Dermis microvascular lymphatic vessel endothelial cell (primary cell): ENCODE results near the gene NAALAD2. TPM values are rescaled to one million over a fixed set of nuclear protein-coding genes. Genes with fewer than 3 reads are reported as not detected.
"Not testable (repeated sequence)": the region's sequence is repeated elsewhere in the genome, so short reads cannot be mapped to it uniquely, and the experiment has no call there.

Experiments used
- DNase-seq, 2 donors: peaks; one replicate each; pipeline versions ENCODE4 v3.0.0 to v3.0.0-alpha.2; 2010; ENCODE audit warnings: low read depth in 2 of 2
- total RNA-seq: library from RNA; depleted of rRNA; stranded (reverse); fragments of >200 nt; gene quantifications from 2 replicates; pipeline ENCODE4 v1.2.1, GENCODE V29; 2014

Gene NAALAD2
- total RNA-seq, 1 donor from 2014 or later, result 0.26 TPM

DNA sequence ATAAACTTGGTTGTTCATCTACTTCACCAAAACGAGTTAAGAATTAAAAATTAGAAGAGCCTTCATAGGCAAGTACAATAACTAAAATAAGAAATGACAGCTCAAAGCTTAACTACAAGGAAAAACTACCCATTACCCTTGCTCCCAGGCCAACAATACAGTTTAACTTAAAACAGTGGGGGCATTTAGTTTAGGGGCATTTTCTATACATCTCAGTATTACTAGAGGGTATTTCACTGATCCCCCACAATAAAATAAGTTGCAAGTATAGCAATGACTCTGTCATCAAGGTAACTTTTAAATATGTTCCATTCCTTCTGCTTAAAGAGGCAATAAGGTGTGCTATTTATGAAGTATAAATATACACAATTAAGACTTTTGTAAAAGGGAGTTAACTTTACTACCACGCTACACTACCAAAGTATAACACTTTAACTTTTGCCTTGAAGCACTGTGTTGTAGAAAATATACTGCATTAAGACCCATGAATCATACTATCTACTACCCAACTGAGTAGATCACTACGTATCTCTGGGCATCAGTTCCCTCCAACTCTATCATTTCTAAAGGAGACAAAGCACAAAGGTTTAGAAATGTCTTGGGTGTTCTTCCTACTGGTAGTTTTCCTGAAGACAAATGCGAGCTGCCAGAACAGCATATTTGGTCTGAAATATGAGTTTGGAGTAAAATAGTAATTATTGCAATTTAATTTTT lies 58.6 kb downstream of the NAALAD2 start:
- no peak for DNase-seq

DNA sequence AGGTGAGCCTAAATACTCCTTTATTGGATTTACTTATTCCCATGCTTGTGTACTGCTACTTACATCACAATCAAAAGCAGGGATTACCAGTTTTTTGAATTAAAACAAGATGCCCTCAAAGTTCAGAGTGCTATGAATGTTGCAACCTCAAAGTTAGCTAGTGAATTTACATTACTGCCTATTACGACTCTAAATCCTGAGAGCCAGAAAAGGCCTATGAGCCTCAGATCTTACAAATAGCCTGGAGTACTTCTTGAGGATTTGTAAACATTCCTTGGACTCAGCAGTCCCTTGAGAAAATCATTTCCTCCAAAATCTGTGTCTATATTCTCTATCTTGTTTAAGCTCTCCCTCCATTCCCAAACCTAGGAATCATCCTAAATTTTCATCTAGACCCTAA lies 62.9 kb downstream of the NAALAD2 start:
- DNase-seq, result no peak

DNA sequence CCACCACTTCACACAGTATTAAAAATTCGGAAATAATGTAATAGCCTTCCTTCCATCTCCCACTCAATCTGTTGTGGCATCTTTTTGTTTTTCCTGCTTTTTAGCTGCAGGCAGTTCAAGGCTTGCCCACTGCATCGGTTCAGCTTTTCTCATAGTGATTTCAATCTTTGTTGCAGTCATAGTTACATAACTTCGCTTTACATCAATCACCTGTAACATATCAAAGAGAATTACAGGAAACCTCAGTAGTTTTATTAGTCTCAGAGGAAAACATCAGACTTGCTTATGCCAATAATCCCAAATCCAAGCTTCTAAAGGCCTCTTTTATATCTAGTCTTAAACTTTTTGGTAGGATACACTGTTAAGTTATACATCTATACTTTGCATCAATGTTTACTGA lies 67.9 kb downstream of the NAALAD2 start:
- DNase-seq, result no peak

DNA sequence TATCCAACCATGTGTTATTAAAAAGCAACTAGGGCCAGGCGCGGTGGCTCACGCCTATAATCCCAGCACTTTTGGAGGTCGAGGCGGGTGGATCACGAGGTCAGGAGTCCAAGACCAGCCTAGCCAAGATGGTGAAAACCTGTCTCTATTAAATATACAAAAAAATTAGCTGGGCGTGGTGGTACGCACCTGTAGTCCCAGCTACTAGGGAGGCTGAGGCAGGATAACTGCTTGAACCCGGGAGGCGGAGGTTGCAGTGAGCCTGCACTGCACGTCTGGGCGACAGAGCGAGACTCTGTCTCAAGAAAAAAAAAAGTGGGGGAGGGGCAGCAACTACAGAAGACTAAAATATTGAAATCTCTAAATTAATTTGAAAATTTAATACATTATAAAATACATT lies 69.9 kb downstream of the NAALAD2 start:
- DNase-seq, result no peak

DNA sequence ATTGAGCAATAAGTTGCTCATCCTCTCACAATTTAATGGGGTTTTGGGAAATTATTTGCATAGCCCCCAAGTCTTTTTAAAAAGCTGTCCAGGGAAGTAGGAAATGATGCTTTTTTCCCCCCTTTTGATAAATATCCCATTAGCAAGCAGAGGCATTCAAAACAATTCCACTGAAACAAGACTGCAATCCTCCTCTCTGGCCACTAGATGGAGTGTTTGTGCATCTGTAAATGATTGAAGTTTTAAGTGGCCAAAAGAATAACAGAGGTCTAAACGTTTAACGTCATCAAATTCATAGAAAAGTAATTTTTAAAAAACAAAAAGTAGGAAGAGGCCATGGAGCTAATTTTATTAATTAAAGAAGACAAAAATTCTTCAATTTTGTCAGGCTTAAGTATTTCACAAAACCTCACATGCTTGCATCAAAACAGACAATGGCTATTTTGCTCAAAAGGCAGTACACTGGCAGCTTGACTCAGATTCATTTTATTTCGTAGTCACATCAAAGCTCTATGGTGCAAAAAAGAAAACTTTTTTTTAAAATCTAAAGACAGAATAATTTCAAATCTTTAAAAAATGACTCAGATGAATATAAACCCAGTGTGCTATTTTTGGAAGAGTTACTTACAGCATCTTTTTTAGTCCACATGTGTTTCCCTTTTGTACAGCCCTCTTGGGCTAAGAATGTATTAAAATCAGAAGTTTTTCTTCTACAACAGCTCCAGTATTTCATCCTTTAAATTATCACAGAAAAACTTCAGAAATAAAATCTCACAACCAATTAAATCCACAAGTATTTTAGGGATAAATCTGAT lies 70.6 kb downstream of the NAALAD2 start:
- DNase-seq, result peak; percentile 55 to 73

DNA sequence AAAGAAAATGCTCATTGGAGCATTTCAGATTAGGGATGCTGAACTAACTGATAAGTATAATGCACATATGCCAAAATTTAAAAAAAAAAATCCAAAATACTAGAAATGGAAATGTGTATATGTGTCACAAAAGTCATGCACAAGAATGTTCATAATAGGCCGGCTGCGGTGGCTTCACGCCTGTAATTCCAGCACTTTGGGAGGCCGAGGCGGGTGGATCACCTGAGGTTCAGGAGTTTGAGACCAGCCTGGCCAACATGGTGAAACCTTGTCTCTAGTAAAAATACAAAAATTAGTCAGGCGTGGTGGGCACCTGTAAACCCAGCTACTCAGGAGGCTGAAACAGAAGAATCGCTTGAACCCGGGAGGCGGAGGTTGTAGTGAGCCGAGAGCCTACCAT lies 73.5 kb downstream of the NAALAD2 start:
- not testable (repeated sequence) for DNase-seq

DNA sequence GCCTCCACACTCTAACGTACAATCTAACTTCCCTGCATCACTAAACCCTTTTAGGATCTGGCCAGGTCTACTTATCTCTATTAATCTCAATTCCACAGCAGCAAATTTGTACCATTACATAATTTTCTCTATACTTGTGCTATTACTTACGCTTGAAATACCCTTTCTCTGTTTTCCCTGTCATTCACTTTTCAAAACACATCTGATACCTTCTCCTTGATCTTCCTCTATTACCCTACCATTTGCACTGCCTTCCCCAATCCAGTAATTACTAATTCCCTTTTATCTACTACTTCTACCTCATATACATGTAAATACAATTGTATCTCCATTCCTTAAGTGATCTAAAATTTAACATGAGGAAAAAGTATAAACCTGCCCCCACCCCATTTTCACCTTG lies 74.4 kb downstream of the NAALAD2 start:
- no peak for DNase-seq

DNA sequence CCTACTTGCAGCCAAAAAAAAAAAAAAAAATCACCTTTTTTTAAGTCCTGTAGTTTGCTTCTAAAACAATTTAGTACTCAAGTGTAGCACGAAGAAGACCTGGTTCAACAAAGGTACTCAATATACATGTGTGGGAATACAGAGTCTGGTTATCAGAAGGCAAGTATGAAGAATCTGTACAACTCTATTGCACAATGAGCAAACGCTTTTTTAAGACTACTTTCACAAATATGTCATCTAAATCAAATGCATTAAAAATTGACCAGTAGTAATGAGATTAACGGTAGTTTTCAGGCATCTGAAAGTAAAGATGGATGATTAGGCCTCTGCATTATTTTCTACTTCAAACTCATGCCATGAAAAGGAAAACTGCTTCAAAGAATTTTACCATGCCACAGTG lies 78.9 kb downstream of the NAALAD2 start:
- no peak for DNase-seq

DNA sequence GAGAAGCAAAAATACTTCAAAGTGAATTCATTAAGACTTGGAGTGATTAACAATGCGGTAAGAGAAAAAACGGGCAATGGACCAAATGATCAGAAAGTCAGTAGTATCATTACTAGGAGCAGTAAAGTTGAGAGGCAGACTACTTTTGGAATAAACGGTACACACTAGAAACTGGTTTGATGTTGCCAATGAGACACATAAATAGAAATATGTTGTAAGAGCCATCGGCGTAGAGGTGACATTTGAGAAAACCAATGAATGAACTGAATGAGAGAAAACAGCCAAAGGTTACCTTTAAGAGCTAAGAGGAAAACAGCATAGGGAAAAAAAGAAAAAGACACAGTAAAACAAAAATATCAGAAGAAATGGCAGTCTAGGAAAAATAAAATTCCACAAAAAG lies 82.1 kb downstream of the NAALAD2 start:
- no peak for DNase-seq

DNA sequence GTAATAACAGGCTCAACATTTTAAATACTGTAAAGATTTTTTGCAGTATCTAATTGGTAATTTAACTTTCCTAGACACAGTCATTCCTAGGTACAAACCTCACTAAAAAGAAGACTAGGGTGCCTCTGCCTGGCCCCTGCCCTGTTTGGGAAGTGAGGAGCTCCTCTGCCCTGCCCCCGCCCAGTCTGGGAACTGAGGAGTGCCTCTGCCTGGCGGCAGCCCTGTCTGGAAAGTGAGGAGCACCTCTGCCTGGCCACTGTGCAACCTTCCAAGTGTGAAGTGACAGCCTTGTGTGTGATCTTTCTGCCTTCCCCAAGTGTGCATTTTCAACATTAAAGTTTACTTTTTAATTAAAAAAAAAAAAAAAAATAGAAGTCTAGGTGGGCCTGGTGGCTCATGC lies 84.1 kb downstream of the NAALAD2 start:
- DNase-seq, result no peak

DNA sequence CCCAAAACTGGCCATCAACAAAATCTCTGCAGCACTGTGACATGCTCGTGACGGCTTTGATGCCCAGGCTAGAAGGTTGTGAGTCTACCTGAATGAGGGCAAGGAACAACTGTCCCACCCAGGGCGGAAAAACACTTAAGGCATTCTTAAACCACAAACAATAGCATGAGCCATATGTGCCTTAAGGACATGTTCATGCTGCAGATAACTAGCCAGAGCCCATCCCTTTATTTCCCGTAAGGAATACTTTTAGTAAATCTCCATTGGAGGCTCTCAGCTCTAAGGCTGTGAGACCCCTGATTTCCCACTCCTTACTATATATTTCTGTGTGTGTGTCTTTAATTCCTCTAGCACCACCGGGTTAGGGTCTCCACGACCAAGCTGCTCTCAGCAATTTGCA lies 85.0 kb downstream of the NAALAD2 start:
- DNase-seq, result no peak

DNA sequence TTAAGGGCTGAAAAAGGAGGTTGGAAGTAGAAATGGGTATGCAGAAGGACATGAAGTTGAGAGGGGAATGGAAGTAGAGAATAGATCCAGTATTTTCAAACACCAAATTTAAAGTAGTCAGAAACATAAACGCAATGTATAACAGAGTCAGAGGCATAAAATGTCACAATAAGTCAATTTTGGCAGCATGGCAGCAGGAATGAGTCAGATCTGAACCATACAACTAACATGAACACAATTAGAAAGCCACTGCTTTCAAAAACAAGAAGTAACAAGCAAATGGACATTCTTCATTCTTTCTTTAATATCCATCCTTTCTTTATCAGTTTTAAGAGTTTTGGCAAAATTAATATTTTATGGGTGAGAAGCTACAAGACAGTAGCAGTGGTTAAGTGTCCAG lies 85.9 kb downstream of the NAALAD2 start:
- DNase-seq, result peak in 1 of 2 donors; percentile 33

DNA sequence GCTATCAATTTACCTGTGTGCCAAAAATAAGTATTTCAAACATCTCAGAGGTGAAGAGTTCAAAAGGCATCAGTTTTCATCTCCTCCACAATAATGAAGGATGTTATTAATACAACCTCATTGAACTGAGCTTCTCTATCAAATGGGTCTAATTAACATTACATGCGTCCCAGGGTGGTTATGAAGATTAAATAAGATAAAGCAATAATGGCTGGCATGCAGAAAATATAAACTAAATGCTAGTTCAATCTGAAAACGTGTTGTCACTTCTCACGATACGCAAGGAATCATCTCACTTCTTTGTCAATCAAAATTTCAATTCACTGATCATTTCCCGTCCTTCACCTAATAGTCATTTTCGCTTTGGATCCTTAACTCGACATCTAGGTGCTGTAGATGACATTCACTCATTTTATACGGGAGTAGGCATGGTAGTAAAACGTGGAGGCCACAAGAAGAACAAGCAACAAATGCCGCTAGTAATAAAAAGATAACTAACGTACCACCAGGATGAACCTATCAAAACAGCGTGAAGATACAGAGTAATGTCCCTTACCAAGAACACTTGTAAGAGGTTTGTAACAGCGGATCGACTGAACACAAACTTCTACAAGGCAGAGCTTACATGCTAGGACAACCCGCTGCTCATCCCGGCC lies 87.5 kb downstream of the NAALAD2 start:
- no peak for DNase-seq

DNA sequence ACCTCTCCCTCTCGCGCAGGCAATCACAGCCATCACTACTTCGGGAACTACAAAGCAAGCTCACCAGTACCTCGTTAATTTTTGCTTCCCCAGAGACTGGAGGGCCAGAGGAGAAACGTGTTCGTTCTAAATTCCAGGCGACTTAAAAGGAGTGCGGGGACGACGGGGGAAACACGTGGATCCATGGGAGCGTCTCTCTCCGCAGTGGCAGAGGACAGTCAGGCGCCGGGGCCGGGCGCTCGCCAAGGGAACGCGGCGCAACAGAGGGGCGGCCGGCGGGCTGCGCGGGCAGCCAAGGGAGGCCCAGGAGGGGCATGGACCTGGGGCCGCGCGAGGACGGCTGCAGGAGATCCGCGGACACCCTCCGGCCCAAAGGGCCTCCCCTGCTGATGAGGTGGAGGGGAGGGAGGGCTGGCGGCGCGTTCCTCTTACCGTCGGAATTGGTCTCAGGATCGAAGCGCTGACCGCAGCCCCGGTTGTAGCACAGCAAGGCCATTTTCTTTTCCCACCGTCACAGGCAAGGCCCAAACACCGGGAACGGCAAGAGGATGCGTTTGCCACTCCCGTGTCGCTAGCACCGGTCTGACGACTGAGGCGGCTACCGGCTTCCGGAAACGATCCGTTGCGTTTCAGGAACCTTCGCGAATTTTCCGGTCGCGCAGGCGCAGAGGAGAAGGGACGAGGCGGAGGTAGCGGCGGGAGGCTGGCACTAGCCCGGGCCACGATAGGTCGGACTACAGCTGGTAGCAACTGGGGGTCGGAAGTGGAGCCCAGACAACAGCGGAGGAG lies 88.2 kb downstream of the NAALAD2 start, which contains the start of gene CHORDC1:
Gene CHORDC1, minus strand, starts transcription at position 591 of the 789 bp plus-strand sequence. Its CDS starts 95 bp downstream, at position 496.
- DNase-seq, result peak; percentile 80 to 86

DNA sequence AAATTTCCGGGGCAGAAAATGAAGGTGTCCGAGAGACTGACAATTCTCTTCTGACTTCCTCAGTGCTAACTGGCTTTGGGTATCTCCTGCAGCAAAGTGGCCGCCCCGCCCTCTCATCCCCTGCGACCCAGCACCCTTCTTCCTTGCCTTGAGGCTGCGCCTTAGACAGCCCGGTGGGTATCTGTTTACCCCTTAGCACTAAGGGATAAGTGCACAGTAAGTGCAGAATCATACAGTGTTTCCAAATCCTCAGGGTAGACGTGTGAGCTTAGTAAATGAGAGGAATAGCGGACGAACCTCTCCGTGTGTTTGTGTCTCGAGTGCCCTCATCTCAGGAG lies 88.8 kb downstream of the NAALAD2 start:
- DNase-seq, result no peak

DNA sequence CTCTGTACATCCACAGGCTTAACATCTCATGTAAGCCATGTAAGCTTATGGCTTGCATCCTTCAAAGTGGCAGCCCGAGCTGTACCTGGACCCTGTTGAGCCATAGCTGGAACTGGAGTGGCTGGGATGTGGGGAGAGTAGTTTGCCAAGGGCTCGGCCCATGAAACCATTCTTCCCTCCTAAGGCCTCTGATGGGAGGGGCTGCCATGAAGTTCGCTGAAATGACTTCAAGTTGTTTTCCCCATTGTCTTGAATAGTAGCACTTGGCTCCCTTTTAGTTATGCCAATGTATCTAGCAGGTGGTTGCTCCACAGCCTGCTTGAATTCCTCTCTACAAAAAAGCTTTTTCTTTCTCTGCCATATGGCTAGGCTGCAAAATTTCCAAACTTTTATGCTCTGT lies 93.6 kb downstream of the NAALAD2 start:
- no peak for DNase-seq

DNA sequence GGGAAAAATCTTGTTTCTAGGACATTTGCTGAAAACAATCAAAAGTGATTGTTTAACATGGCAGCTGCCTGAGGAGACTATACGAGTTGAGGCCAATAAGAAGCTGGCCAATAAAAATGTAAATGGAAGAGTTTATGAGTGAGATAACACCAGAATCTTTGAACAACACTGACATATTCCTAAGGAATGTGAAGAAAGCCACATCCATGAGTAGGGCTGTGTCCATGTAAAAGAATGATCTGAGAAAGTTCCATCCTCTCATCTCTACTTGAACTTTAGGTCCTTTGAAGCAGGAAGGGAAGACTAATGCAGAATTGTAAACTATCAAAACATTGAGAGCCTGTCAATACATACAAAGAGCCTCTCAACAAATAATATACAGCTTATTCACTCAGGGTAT lies 95.3 kb downstream of the NAALAD2 start:
- no peak for DNase-seq

DNA sequence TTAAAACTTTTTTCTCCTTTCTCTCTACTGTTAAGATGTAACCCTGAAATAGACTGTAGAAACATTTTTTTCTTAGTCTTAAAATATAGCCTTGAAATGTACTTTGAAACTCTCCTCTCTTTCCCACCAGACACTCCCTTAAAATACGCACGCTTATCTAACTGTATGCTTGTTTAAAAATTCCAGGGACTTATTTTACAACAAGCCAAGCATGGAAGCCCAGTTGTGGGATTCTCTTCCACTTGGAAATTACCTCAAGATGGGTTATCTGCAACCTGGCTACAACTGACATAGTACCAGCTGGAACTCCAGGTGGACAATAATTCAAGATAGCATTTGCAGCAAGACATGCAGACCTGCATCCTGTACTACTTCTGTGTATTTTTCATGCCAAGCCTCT lies 100.5 kb downstream of the NAALAD2 start:
- no peak for DNase-seq

DNA sequence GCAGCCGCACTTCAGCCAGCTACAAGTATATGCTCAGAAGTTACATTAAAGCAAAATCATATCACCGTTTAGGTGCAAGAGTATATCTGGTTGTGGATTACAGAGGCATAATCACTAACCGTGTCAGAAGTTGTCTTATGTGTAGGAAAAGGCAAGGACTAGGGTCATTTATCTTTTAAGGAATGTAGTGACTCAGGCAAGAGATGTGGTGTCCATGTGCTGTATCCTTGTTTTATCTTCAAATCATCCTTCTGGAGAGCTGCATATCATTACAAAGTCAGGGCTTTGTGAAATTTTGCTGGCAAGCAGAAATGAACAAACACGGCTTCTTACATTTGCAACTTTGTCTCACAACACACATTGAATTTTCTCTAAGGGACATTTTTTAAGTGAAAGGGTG lies 101.1 kb downstream of the NAALAD2 start:
- no peak for DNase-seq

DNA sequence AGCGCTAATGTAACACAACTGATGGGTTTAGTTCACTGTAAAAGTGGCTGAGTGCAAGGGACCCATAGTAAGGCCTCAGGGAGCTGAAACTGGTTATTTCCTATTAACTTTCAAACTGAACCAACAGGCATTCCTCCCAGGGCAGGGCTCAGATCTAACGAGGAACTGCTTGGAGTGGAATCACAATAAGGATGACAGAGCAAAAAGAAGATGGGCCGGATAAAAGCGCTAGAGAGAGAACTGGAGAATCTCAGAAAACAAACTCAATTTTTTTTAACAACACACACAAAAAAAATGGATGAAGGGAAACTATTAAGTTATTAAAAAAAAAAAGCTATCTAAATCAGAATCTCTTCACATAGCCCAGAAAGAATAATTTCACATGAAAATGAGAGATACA lies 102.5 kb downstream of the NAALAD2 start:
- no peak for DNase-seq

DNA sequence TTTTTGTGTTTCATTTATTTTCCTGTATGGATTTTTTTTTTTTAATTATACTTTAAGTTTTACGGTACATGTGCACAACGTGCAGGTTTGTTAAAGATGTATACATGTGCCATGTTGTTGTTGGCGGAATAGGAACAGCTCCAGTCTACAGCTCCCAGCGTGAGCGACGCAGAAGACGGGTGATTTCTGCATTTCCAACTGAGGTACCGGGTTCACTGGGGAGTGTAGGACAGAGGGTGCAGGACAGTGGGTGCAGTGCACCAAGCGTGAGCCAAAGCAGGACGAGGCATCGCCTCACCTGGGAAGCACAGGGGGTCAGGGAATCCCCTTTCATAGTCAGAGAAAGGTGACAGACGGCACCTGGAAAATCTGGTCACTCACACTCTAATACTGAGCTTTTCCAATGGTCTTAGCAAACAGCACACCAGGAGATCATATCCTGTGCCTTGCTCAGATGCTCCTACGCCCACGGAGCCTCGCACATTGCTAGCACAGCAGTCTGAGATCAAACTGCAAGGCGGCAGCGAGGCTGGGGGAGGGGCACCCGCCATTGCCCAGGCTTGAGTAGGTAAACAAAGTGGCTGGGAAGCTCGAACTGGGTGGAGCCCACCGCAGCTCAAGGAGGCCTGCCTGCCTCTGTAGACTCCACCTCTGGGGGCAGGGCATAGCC lies 105.6 kb downstream of the NAALAD2 start:
- DNase-seq, result not testable (repeated sequence)
